ENCODE results near the gene NUDT2. TPM values are rescaled to one million over a fixed set of nuclear protein-coding genes. Genes with fewer than 3 reads are reported as not detected.

The NUDT2 gene
- total RNA-seq, 6 experiments from 2014 or later = 4.9 to 13.7 (median 11.2) TPM

DNA sequence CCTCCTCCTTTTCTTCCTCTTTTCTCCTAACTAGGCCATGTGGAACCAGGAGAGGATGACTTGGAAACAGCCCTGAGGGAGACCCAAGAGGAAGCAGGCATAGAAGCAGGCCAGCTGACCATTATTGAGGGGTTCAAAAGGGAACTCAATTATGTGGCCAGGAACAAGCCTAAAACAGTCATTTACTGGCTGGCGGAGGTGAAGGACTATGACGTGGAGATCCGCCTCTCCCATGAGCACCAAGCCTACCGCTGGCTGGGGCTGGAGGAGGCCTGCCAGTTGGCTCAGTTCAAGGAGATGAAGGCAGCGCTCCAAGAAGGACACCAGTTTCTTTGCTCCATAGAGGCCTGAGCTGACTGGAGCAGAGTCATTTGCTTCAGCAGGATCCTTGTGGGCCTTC, 13.7 kb downstream of the NUDT2 start:
- Histone ChIP-seq H3K4me1 (peaks cover 0 to 72% (median 28%) of the 10 kb centered on the region in 4 donors), H3K9me3 (no peaks in the 10 kb centered on the region), H3K27ac (peak overlapping the region; percentile 22 to 87 (median 71)), H3K27me3 (no peaks in the 10 kb centered on the region), H3K4me3 (no peak overlapping the region), H3K36me3 (peaks cover 0 to 14% (median 3%) of the 10 kb centered on the region in 4 donors)
- no peak for TF ChIP-seq POLR2A (IDR thresholded peaks at IDR 0.05)
- TF ChIP-seq, protein P1, sequence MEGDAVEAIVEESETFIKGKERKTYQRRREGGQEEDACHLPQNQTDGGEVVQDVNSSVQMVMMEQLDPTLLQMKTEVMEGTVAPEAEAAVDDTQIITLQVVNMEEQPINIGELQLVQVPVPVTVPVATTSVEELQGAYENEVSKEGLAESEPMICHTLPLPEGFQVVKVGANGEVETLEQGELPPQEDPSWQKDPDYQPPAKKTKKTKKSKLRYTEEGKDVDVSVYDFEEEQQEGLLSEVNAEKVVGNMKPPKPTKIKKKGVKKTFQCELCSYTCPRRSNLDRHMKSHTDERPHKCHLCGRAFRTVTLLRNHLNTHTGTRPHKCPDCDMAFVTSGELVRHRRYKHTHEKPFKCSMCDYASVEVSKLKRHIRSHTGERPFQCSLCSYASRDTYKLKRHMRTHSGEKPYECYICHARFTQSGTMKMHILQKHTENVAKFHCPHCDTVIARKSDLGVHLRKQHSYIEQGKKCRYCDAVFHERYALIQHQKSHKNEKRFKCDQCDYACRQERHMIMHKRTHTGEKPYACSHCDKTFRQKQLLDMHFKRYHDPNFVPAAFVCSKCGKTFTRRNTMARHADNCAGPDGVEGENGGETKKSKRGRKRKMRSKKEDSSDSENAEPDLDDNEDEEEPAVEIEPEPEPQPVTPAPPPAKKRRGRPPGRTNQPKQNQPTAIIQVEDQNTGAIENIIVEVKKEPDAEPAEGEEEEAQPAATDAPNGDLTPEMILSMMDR (IDR thresholded peaks at IDR 0.05) = no peak
- intact Hi-C loops (cut with DNase I) = no loop called here
- ATAC-seq = peak; percentile 47 to 65 (median 52)
- DNase-seq = peak; percentile 50 to 93 (median 88)
- 12% methylated on average over 3 of the region's 5 CpGs for WGBS (ENCODE audit: insufficient coverage, low coverage, low lambda C conversion rate, missing lambda C conversion rate)

DNA sequence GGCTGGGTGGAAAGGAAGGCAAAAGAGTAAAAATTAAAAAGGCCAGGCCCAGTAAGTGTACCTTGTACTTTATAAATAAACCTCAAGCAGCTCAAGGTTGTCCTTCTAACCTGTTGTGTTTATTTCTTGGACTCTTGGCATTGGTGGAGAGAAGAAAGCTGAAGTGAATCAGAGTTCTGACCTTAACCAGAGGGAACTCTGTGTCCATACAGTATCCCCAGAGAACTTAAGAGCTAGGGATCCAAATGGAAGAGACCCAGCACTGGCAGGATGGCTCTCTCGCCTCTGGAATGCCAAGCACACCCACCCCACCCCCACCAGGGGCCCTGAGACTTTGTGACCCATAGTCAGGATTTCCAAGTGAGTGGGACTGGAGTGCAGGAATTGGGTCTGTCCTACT, 14.2 kb downstream of the NUDT2 start:
- DNase-seq (no peak), ATAC-seq (peak in 1 of 4 donors; percentile 1)
- H3K36me3 ChIP-seq = peaks cover 0 to 14% (median 3%) of the 10 kb centered on the region in 4 donors
- H3K4me1 ChIP-seq = peaks cover 0 to 72% (median 28%) of the 10 kb centered on the region in 4 donors
- H3K27me3 ChIP-seq = no peaks in the 10 kb centered on the region
- TF ChIP-seq, protein P1 (IDR thresholded peaks at IDR 0.05) = no peak
- no peak for TF ChIP-seq POLR2A (IDR thresholded peaks at IDR 0.05)
- no peak overlapping the region for H3K4me3 ChIP-seq
- WGBS (ENCODE audit: insufficient coverage, low coverage, low lambda C conversion rate, missing lambda C conversion rate) = 40% methylated on average over 1 of the region's 1 CpG
- intact Hi-C loops (cut with DNase I) = no loop called here
- peak overlapping the region in 2 of 3 donors; percentile 71 to 87 for H3K27ac ChIP-seq
- H3K9me3 ChIP-seq = no peaks in the 10 kb centered on the region

GRCh38 chr9:34346873-34347799, 17.8 kb downstream of the NUDT2 start:
- Histone ChIP-seq H3K27me3 (no peaks in the 10 kb centered on the region), H3K36me3 (no peaks in the 10 kb centered on the region), H3K4me3 (no peak overlapping the region), H3K9me3 (no peaks in the 10 kb centered on the region), H3K4me1 (peaks cover 0 to 84% (median 27%) of the 10 kb centered on the region in 4 donors), H3K27ac (peak overlapping the region in 2 of 3 donors; percentile 82 to 85)
- intact Hi-C loops (cut with DNase I) = no loop called here
- peak; percentile 29 to 91 (median 88) for DNase-seq
- TF ChIP-seq, protein P1 (IDR thresholded peaks at IDR 0.05) = no peak
- TF ChIP-seq POLR2A (IDR thresholded peaks at IDR 0.05) = no peak
- 38% methylated on average over 11 of the region's 15 CpGs for WGBS (ENCODE audit: insufficient coverage, low coverage, low lambda C conversion rate, missing lambda C conversion rate)
- ATAC-seq = peak; percentile 63 to 75 (median 68)

DNA sequence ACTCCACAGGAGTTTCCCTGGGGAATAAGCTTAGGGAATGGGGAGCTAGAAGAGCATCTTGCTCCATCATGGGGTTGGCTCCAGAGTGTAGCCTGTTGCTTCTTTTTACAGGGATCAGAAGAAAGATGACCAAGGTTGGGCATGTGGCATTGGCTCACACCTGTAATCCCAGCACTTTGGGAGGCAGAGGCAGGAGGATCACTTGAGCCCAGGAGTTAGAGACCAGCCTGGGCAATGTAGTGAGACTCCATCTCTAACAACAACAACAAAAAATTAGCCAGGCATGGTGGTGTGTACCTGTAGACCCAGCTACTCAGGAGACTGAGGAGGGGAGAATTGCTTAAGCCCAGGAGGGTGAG, 18.4 kb downstream of the NUDT2 start:
- H3K36me3 ChIP-seq = no peaks in the 10 kb centered on the region
- no peak overlapping the region for H3K4me3 ChIP-seq
- DNase-seq (no peak), ATAC-seq (no peak)
- intact Hi-C loops (cut with DNase I) = no loop called here
- peaks cover 0 to 78% (median 27%) of the 10 kb centered on the region in 4 donors for H3K4me1 ChIP-seq
- H3K27me3 ChIP-seq = no peaks in the 10 kb centered on the region
- no peak for TF ChIP-seq POLR2A (IDR thresholded peaks at IDR 0.05)
- TF ChIP-seq, protein P1 (IDR thresholded peaks at IDR 0.05) = no peak
- peak overlapping the region in 2 of 3 donors; percentile 82 to 85 for H3K27ac ChIP-seq
- no peaks in the 10 kb centered on the region for H3K9me3 ChIP-seq
